ENCODE data around the gene SLC37A2. TPM values are rescaled to one million over a fixed set of nuclear protein-coding genes. Genes with fewer than 3 reads are reported as not detected.

Gene SLC37A2
- 0.18 and 0.43 TPM in 2 replicates for total RNA-seq

GRCh38 chr11:125062931-125063428, at the start of gene SLC37A2:
SLC37A2 (plus strand) TSS chr11:125063305; CDS start chr11:125063368, 63 bp downstream.

DNA sequence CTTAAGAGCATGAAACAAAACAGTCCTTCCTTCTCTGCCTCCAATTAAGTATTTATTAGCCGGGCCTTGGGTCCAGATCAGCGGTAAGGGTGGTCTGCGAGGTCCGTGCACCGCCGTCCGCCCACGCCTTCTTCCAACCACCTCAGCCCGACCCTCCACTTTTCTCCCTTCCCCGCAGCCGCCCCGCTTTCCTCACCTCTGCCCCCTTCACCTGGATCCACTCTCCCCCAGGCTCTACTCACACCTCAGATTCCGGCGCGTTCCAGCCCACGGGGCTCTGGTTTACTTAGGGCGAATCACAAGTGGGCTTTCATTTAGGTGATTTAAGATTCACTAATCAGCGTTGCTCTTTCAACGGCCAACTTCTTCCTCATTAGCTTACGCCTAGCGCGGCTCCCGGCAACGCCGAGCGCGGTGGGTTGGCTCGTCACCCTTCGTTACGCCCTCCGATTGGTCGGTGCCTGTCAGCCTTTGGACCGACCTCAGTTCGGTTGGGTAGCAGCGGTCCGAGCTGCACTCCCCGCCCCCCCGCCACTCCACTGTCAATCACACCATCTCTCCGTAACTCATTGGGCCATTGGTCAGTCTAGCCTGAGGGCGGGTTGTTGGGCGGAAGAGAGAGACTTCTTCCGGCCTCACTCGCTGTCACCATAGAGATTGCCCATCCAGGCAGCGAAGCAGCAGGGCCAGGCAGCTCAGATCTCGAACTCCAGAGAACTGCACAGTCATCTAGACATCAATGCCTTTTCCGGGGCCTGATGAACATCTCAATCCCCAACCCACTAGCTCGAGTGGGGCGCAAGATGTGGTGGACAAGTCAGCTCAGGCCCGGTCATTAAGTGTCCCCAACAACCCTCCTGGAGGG, 48.5 kb downstream of the SLC37A2 start, which contains the start of gene TMEM218:
TMEM218 (minus strand) TSS at position 284 of the 865 bp plus-strand sequence. CDS start 9,385 bp downstream, outside the sequence.

Other genes with a start within 250 kb of the SLC37A2 start
- 6.0 and 6.1 TPM in 2 replicates for gene ROBO3, start 197.9 kb upstream of the SLC37A2 start, total RNA-seq
- 0.14 and 0.46 TPM in 2 replicates for gene ROBO4, start 165.4 kb upstream of the SLC37A2 start, total RNA-seq
- gene HEPN1, start 144.1 kb upstream of the SLC37A2 start, total RNA-seq: not detected in 2 replicates
- not detected in 2 replicates for gene HEPACAM, start 127.3 kb upstream of the SLC37A2 start, total RNA-seq
- 0.65 and 0.71 TPM in 2 replicates for gene CCDC15, start 109.1 kb upstream of the SLC37A2 start, total RNA-seq
- 22.6 and 24.3 TPM in 2 replicates for gene TMEM218, start 48.3 kb downstream of the SLC37A2 start, total RNA-seq
- gene PKNOX2, start 101.4 kb downstream of the SLC37A2 start, total RNA-seq: 0.92 and 1.4 TPM in 2 replicates